GM21381 (cell line): ENCODE results near the gene DST.

Source experiments
- ATAC-seq: cut with Tn5 transposase; IDR thresholded peaks from one replicate; pipeline ENCODE4 v1.9.1; 2021; ENCODE audit warnings: mild to moderate bottlenecking, moderate library complexity; ENCODE audit not compliant: unreplicated experiment

The DST gene

GRCh38 chr6:56625356-56625755 lies 17.3 kb downstream of the DST start:
- ATAC-seq, result no peak

DNA sequence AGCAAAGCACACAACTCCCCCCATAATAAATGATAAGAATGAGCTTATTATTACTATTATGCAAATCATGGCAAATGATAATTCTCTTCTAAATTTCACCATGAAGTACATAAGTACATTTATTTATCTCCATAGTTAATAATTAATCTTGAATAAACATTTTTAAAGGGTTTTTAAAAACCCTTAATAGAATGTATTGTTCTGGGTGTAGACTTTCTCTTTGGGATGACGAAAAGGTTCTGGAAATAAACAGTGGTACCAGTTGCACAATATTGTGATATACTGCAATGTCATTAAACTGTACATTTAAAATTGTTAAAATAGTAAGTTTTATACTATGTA lies 18.0 kb downstream of the DST start:
- ATAC-seq, result no peak

DNA sequence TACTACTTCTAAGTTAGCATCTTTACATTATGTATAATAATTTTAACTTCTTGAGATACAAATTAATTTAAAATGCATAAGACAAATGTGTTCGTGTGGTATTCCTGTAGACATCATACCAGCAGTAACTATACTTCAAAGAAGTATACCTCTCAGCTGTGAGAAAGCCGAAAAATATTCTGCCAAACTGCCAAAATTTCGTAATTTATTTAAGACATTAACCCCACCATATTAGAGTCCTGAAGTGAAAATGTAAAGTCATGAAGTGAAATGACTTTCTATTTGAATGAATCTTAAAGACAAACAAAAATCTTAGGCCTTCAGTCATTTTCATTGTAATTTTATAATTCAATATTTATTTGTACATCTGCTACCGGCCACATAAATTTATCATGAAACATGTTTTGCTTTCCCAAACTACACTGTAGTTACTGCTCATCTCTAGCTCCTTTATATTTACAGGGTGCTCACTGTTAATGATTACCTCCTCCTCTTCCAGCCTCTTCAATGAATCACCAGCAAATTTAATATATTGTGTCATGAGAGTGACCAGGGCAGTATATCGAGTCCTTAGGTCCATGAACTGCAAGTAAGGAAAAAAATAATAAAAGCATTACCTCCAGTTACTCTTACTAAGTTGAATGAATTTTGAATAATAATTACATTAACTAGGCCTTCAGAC lies 18.5 kb downstream of the DST start:
- ATAC-seq, result no peak

DNA sequence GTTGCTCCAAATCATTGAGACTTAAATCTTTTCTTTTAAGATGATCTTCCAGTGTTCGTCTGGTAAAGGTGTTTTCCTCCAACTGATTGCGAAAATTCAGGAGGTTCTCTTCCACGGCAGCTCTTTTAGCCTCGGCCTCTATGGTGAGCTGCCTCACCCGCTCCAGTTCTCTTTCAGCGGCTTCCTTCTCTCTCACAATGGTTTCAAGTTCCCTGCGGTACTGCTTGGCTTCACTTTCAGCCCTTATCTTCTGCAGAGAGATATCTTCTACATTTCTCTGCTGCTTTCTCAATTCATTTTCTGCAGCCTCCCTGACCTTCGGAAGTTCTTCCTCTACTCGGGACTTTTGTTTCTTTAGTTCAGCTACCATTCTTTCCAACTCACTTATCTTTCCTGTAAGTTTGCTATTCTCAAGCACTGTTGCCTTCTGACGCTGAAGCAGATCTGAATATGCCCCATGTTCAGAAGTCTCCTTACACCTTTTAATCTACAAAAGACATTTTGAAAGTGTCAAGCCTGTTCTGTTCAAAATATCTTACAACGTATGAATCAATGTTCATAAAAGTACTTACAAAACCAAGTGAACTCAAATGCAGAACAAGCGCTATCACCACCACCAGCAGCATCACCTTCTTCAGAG lies 22.3 kb downstream of the DST start:
- no peak for ATAC-seq

- ATAC-seq, result no peak
These were observed 24.6 kb downstream of the DST start for GRCh38 chr6:56618050-56618449.

- ATAC-seq, result no peak
These were observed 25.7 kb downstream of the DST start for GRCh38 chr6:56616967-56617366.

DNA sequence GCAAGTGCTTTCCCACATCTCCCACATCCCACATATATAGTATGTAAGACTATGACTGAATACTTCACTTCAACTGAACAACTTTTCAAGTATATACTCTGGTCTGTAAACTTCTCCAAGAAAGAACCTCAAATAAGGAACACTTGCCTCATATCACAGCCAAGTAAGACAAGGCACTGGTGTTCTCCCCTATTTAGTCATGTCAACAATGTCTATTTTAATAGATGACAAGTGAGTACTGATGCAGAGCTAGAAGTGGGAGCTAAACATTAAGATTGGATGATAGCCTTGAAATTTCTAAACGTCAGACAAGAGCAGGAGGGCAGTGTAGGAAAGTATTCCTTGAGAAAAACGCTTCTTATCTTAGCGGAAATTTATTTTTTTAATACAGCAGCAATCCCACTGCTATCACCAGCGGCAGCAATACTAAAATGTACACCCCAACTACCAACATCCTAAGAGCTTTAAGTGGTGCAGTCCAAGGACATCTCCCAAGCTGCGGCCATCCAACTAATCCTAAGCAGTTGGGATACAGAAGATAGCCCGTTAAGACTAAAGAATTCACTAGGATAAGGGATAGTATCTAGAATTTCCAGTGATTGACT lies 29.3 kb downstream of the DST start:
- ATAC-seq, result no peak

- ATAC-seq, result no peak
These were observed 34.4 kb downstream of the DST start for GRCh38 chr6:56608332-56608731.

DNA sequence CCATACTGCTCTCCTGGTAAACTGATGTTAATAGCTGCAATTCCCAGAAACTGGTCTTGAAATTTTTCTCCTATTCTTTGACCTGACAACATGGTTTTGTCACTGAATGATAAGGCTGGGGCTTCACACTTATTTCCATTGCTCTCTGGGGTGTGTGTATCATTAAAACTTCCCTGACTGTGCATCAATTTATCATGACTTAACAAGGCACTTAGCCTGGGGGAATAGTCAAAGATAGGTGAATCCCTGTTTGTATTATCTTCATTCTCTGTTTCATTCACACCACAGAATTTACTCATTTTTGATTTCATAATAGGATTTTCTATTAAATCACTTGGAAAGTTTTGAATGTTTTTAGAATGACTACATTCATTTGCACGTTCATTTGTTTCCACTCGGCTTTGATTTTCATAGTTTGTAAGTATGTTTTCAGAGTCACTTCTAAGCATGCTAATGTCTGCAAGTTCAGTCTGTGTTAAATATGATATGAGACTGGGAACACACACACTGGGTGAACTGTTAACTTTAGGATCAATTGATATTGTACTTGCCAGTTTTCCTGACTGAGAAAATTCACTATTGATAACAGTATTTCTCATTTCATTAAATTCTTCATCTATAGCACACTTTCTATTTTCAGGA lies 35.5 kb downstream of the DST start:
- ATAC-seq, result no peak

GRCh38 chr6:56605435-56605834 lies 37.3 kb downstream of the DST start:
- no peak for ATAC-seq

DNA sequence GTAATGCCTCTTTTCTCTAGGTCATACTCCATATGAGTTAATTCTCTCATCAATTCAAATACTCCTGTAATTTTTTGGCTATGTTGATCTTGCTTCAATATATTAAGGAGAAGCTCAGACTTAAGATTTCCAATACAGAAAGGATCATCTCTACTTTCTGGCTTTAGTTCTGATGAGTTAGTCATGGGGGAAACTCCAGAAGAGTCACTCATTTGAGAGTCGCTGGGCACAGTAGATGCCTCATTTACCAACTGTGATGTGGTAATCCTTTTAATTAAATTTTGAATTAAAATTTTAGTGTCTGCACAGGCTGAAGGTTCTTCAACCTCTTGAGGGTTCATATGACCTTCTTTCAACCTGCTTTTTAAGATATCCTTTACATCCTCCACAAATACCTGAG lies 38.5 kb downstream of the DST start:
- ATAC-seq, result no peak

GRCh38 chr6:56601390-56601789 lies 41.3 kb downstream of the DST start:
- ATAC-seq, result no peak

- no peak for ATAC-seq
These were observed 47.1 kb downstream of the DST start for GRCh38 chr6:56595490-56596122.

GRCh38 chr6:56594699-56595098 lies 48.0 kb downstream of the DST start:
- no peak for ATAC-seq

- ATAC-seq, result peak; percentile 93
These were observed 48.8 kb downstream of the DST start for GRCh38 chr6:56593801-56594318.

DNA sequence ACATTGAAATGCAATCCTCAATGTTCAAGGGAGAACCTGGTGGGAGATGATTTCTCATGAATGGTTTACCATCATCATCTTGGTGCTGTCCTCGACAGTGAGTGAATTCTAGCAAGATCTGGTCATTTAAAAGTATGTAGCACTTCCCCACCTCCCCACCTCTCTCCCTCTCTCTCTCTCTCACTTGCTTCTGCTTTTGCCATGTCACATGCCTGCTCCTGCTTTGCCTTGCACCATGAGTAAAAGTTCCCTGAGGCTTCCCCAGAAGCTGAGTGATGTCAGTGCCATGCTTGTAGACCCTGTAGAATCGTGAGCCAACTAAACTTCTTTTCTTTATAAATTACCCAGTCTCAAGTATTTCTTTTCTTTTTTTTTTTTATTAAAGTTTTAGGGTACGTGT lies 60.5 kb downstream of the DST start:
- no peak for ATAC-seq

DNA sequence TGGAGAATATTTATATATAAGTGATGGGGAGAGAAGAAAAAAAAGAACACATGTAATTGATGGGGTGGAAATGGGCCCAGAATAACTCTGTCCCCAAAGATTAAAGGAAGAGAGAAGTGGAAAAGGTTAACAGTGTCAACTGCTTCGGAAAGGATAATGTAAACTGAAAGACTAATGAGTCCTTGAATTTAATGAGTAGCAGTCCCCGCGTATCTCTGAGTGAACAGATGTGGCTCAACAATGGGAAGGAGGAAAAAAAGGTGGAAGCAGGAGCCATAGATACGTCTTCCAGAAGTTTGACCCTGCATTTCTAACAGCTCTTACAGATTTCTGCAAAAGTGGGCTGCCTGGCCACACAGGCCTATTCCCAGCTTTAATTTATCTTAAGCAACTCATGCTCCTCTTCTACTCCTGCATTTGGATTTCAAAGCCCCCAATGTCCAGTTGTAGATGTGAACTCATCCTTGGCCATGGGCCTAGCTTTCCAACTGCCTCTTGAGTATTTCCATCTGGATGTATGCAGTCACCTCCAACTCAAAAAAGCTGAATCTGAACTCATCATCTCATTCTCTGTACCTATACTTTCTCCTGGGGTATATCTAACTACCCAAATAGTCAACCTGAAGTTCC lies 61.3 kb downstream of the DST start:
- no peak for ATAC-seq

GRCh38 chr6:56580271-56580670 lies 62.4 kb downstream of the DST start:
- no peak for ATAC-seq

DNA sequence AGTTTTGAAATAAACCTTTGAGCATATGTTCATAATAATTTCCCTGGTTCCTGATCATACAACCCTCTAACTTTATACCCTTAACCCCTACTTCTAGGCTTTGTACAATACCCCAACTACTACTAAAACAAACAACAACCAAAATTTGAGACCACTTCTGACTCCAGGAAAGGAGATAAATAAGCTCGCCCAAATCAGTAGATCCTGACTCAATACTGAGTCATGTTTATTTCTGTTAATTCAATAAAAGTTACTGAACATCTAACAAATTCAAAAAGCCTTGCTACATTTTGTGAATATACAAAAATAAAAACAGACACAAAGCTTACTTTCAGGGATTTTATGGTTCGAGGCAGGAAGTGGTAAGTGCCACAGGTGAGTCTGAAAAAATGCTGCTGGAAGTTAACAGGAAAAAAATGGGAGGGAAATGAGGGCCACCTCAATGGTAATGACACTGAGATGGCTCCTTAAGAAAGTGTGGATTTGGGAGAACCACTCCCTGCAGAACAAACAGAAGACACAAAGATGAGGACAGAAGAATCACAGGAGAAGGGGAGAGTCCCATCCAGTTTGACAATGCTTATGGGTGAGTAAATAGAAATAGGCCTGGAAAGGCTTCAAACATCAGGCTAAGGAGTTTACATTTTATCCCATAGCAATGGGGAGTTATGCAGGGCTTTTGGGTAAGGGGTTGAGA lies 63.4 kb downstream of the DST start:
- ATAC-seq, result no peak

DNA sequence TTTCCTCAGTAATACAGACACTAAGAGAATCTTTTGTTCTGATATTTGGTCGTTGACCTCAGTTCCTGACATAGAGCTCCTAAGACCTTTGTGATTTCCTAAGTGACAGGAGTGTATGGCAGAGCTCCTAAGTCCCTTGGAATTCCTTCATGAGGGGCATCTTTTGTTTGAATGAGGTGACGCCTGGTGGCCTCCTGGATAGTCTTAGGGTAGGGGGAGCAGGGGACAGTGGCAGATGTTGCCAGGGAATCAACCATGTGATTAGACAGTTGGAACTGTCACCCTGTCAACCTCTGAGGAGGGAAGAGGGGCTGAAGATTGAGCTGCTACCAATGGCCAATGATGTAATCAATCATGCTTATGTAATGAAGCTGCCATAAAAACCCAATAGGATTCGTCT lies 67.0 kb downstream of the DST start:
- ATAC-seq, result no peak
